Activated effector memory CD4-positive, alpha-beta T cell treated with Interleukin-2 at 50 U/mL for 16 hours (primary cell): ENCODE results near the gene RET.

Experiments used
- DNase-seq: peaks from one replicate; pipeline ENCODE4 v3.0.0-alpha.2; 2020

Gene RET

DNA sequence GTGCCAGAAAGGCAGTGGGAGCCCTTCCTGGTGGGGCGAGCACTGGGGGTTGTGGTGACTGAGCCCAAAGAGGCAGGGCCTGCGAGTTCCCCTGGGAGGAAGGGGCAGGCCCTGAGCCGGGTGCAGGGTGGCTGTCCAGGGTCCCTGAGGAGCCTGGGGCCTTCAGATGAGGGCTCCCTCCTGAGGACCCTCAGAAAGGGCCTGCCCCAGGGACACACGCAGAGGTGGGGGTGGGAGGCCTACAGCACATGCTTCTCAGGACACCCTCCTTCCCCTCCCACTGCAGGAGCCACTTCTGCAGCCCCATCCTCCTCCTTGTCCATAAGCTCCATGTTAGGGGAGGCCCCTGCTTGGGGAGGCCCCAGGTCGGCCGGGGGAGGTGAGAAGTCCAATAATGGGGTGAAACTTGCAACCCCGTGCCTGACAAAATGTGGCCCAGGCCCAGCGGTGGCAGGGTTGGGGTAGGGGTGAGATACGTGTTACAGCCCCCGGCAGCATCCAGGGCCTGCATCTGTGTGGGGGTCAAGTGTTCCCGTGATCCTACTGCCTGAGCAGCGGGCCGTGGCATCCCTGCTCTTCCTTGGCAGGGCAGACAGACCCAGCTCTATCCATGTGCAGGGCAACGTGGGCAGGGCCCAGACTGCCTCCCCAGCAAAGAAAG, 31.8 kb upstream of the RET start:
- DNase-seq = no peak

GRCh38 chr10:43045631-43046287, 31.1 kb upstream of the RET start:
- DNase-seq = no peak

DNA sequence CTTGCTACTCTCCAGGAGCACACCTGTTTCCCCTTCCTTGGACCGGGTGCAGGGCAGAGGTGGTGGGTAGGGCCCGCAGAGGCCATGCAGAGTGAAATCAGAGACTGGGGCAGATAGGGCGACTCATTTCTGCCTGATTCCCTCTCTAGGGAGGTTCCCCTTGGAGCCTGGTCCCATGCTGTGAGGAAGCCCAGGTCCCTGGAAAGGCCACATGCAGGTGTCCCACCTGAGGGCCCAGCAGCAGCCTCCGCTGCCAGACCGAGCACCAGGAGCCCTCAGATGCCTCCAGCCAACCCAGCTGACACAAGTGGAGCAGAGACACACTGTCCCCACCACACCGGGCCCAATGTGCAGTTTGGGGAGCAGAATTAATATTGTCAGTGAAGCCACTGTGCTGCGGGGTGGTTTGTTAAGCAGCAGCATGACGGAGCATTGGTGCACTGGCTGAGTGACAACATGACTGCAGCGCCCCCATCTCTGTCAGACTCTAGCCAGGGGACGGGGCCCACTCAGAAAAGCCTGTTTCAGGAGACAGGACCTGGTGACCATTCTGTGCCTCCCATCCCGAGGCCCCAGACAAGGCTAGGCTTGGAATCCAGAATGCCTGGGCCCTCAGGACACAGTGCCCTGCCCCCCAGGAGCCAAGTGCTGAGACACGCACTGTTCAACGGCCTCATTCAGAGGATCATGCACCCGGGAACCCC, 30.4 kb upstream of the RET start:
- DNase-seq = no peak

- DNase-seq = no peak
Measured at GRCh38 chr10:43047288-43047970, 29.4 kb upstream of the RET start.

GRCh38 chr10:43048301-43049051, 28.4 kb upstream of the RET start:
- DNase-seq = no peak

DNA sequence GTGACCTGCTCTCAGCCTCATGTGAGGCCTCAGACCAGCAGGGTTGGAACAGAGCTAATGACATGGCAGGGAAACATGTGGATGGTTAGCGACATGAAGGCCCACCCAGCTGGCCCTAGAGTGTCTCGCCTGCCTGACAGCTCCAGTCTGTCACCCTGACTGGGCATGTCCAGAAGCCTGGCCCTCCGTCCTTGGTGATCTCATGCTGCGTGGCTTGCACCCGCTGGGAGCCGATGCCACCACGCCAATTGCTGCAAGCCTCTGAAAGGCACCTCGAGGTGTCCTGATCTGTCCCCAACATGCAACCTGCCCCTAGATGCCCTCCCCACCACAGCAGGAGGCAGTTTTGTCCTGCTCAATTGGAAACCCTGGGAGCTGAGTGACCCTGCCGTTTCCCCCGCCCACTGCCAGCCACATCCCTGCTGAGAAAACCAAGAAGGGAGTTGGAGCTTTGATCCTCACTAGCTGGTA, 27.8 kb upstream of the RET start:
- no peak for DNase-seq

DNA sequence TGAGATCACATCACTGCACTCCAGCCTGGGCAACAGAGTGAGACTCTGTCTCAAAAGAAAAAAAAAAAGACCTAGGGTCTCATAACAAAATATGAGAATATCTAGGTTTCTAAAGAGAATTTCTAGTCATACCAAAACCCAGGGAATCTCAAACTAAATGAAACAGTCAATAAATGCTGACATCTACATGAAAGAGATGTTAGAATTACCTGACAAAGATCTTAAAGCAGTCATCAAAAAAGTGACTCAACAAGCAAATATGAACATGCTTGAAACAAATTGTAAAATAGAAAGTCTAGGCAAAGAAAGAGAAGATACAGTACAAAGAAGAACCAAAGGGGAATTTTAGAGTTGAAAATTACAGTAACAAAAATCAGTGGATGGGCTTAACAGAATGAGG, 26.9 kb upstream of the RET start:
- DNase-seq = no peak

GRCh38 chr10:43053825-43054224, 23.0 kb upstream of the RET start:
- DNase-seq = no peak

GRCh38 chr10:43054593-43054992, 22.3 kb upstream of the RET start:
- no peak for DNase-seq

DNA sequence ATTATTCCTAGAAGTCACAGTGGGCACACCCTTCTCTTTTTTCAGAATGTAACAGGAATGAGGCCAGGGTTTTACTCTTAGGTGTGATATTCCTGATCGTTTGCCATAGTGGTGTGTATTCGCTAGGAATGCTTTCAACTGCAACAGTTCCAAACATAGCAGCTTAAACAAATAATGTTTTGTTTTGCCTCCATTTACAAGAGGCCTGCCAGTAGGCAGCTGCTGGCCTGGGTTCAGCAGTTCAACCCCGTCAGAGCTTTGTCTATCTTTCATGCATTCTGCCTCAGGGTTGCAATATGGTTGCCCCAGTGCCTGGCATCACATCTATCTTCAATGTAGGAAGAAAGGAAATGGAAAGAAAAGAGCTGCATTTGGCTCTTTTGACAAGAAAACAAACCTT, 21.7 kb upstream of the RET start:
- no peak for DNase-seq

GRCh38 chr10:43055991-43056567, 20.8 kb upstream of the RET start:
- DNase-seq = no peak

DNA sequence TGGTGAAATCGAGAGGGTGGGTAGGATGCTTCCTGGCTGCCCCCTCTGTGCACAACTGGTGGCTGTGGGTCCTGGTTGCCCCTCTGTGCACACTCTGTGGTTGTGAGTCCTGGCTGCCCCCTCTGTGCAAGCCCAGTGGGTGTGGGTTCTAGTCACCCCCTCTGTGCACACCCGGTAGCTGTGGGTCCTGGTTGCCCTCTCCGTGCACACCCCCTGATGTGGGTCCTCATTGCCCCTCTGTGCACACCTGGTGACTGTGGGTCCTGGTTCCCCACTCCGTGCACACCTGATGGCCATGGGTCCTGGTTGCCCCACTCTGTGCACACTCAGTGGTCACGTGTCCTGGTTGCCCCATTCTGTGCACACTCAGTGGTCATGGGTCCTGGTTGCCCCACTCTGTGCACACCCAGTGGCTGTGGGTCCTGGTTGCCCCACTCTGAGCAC, 20.3 kb upstream of the RET start:
- no peak for DNase-seq

- DNase-seq = no peak
Measured at GRCh38 chr10:43057231-43057711, 19.6 kb upstream of the RET start.

- DNase-seq = no peak
Measured at GRCh38 chr10:43057831-43058340, 19.0 kb upstream of the RET start.

DNA sequence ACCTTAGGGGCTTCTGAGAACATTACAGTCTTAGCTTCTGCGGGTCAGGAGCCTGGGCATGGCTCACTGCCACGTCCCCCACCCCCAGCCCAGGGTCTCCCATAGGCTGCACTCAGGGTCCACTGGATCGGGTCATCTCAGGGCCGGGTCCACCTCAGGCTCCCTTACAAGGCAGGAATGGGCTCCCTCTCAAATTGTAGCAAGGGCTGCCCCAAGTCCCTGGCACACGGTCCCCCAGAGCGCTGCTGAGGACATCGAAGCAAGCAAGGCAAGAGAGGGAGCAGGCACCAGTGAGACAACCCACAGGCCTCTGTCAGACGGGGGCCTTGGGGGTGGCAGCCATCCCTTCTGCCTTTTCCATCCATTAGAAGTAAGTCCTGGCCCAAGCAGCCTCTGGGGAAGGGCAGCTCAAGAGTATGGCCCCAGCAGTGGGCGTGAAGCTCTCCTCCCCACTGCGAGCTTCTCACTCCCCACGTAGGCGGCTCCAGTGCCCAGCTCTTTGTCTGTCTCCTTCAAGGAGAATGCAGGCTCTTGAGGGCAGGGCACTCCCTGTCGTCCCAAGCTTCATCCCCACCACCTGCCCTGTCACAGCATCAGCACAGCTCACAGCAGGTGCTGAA, 18.0 kb upstream of the RET start:
- no peak for DNase-seq

DNA sequence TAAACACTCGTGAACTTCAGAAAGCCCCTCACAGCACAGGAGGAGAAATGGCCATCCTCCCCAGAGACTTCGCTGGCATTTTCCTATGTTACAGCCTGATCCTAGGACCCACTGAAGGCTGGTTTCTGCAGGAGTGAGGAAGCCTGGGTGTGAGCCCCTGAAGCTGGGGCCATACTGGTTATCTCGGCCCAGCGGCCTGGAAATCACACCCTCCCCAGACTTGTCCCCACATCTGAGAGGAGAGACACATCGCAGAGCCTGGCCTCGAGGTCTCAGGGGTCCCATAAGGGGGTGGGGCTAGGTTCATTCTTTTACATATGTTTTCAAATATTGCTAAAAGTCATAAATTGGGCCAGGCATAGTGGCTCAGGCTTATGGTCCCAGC, 17.5 kb upstream of the RET start:
- DNase-seq = no peak

DNA sequence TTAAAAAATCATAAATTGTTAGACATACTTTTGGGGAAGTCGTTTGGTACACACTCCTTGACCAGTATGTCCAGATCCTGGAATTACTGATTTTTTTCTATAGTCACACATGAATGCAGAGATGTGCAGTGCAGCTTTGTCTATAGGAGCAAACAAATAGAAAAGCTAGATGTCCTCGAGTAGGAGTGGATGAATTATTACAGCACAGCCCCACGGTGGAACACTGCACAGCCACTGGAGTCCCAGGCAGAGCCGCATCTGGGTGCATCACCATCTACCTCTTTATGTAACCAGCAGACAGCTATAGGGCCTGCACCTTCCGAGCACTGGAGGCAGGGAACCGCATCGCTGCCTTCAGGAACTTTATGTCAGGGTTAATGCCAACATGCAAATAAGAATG, 17.0 kb upstream of the RET start:
- no peak for DNase-seq

- no peak for DNase-seq
Measured at GRCh38 chr10:43060291-43060690, 16.6 kb upstream of the RET start.

- DNase-seq = no peak
Measured at GRCh38 chr10:43061331-43061730, 15.5 kb upstream of the RET start.

DNA sequence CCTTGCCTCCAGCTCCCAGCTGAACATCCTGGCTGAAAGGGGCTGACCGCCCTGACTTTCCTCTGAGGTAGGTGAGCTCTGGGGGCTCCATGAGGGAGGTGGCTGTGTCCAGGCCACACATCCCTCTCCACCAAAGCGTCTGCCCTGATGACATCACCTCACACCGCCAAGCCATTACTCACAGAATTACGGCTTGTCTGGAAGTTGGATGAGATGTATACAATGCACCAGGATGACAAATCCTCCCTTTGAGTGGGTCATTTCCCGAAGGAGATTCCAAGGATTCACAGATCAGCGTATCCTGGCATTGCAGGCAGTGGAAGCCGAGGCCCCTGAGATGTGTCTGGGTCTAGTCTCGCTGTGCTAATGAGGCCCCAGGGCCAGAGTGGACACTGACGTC, 15.1 kb upstream of the RET start:
- DNase-seq = no peak

DNA sequence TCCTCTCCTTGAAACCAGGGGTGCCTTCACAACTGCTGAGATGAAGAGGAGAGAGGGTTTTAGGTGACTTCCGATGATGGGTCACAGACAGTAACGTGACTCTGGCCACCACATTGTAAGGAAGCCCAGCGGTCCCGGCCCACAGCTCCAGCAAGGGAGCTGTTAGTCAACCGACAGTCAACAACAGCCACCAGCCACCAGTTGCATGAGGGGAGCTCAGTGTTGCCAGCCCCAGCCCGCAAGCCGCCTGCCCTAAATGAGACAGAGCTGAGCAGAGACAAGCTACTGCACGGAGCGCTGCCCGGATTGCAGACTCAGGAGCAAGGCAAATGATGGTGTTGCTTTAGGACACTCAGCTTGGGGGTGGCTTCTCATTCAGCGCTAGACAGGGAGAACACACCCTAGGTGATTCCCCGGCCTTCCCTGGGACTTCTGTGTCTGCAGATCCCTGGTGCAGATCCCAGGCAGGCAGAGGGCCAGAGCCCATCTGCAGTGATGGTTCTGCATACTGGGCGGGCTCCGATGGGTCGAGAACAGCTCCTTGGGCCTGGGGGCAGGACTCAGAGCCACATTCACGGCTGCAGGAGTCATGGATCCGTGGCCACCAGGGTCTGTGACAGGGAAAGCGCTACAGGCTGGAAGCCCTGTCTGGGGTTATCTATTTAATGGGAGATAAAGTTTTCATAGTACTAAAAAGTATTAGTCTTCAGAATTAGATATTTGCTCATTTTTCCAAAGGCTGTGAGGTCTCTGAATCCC, 14.3 kb upstream of the RET start:
- DNase-seq = no peak
